Spinal cord (tissue), 10 donors: ENCODE results near the gene LIME1. TPM values are rescaled to one million over a fixed set of nuclear protein-coding genes. Genes with fewer than 3 reads are reported as not detected.
A peak's percentile ranks its signal among the peaks of the same experiment; 100 is the strongest.
"Not testable (repeated sequence)": the region's sequence is repeated elsewhere in the genome, so short reads cannot be mapped to it uniquely, and the experiment has no call there.

Source experiments
- DNase-seq, 6 donors: peaks; one replicate each; pipeline versions ENCODE4 v3.0.0 to v3.0.0-alpha.2; 2013 to 2015; ENCODE audit warnings: low spot score in 6 of 6, low read depth in 4 of 6
- H3K27ac ChIP-seq: one replicate; pipeline ENCODE4 v1.5.1; 2013; ENCODE audit warnings: low read depth, low read length, control low read depth
- H3K27me3 ChIP-seq: one replicate; pipeline ENCODE4 v1.6.1; 2013; ENCODE audit warnings: low read length; ENCODE audit not compliant: control insufficient read depth, insufficient read depth
- H3K36me3 ChIP-seq: one replicate; pipeline ENCODE4 v1.6.1; 2013; ENCODE audit warnings: low read length; ENCODE audit not compliant: control insufficient read depth, insufficient read depth
- H3K4me1 ChIP-seq: one replicate; pipeline ENCODE4 v1.6.1; 2013; ENCODE audit warnings: low read length; ENCODE audit not compliant: control insufficient read depth, insufficient read depth
- H3K4me3 ChIP-seq: one replicate; pipeline ENCODE4 v1.5.1; 2013; ENCODE audit warnings: low read depth, low read length, control low read depth
- H3K9me3 ChIP-seq: one replicate; pipeline ENCODE4 v1.6.1; 2013; ENCODE audit warnings: low read length; ENCODE audit not compliant: control insufficient read depth, insufficient read depth
- WGBS: methylation state at CpG from one replicate; pipeline ENCODE4 v1.1.5; 2013; ENCODE audit warnings: missing lambda C conversion rate; ENCODE audit not compliant: insufficient coverage; 5-methylcytosine and 5-hydroxymethylcytosine counted together
- polyA plus RNA-seq, 2 donors: library from polyadenylated mRNA; unstranded; fragments of 120-200 nt; gene quantifications; one replicate each; pipeline ENCODE4 v1.2.1, GENCODE V29; 2013; ENCODE audit not compliant: insufficient read length in 2 of 2
- total RNA-seq, 2 donors: library from RNA; depleted of rRNA in 1 of 2; stranded (reverse); fragments of 120-200 nt in 1 of 2; fragments of >200 nt in 1 of 2; gene quantifications; one replicate each; pipeline versions ENCODE4 v1.2.3 to v1.2.4, GENCODE V29; 2013 to 2014
- donor health status: healthy.

The LIME1 gene
- total and polyA plus RNA-seq, 4 donors, result 2.5 to 24.5 (median 14.7) TPM

- Histone ChIP-seq H3K4me3 (no peak overlapping the region), H3K27ac (no peak overlapping the region), H3K4me1 (peaks cover 20% of the 10 kb centered on the region), H3K9me3 (no peaks in the 10 kb centered on the region), H3K36me3 (peaks cover 38% of the 10 kb centered on the region), H3K27me3 (no peaks in the 10 kb centered on the region)
- DNase-seq, result no peak
- 78% methylated on average over 20 of the region's 20 CpGs for WGBS
Measured at GRCh38 chr20:63772781-63773518, 36.5 kb downstream of the LIME1 start.

GRCh38 chr20:63773571-63774241 is 37.2 kb downstream of the LIME1 start:
- DNase-seq, result no peak
- H3K27ac ChIP-seq, result no peak overlapping the region
- H3K4me1 ChIP-seq, result peaks cover 20% of the 10 kb centered on the region
- 94% methylated on average over 22 of the region's 33 CpGs for whole genome bisulfite sequencing
- H3K27me3 ChIP-seq, result no peaks in the 10 kb centered on the region
- peaks cover 36% of the 10 kb centered on the region for H3K36me3 ChIP-seq
- no peaks in the 10 kb centered on the region for H3K9me3 ChIP-seq
- no peak overlapping the region for H3K4me3 ChIP-seq

- peaks cover 20% of the 10 kb centered on the region for H3K4me1 ChIP-seq
Measured at GRCh38 chr20:63774306-63774705, 37.8 kb downstream of the LIME1 start.

GRCh38 chr20:63775096-63775978 is 38.9 kb downstream of the LIME1 start:
- peak overlapping the region; percentile 17 for H3K4me3 ChIP-seq
- 11% methylated on average over 59 of the region's 67 CpGs for WGBS
- H3K27ac ChIP-seq, result no peak overlapping the region
- peaks cover 20% of the 10 kb centered on the region for H3K4me1 ChIP-seq
- H3K27me3 ChIP-seq, result no peaks in the 10 kb centered on the region
- no peaks in the 10 kb centered on the region for H3K9me3 ChIP-seq
- peak in 5 of 6 donors; percentile 71 to 95 (median 77) for DNase-seq
- peaks cover 24% of the 10 kb centered on the region for H3K36me3 ChIP-seq

More at GRCh38 chr20:63774306-63774705, 37.8 kb downstream of the LIME1 start:
- Histone ChIP-seq H3K27ac (no peak overlapping the region), H3K4me3 (no peak overlapping the region), H3K9me3 (no peaks in the 10 kb centered on the region), H3K27me3 (no peaks in the 10 kb centered on the region), H3K36me3 (peaks cover 30% of the 10 kb centered on the region)
- peak in 1 of 6 donors; percentile 37 for DNase-seq
- WGBS, result 73% methylated on average over 10 of the region's 15 CpGs

- 96% methylated on average over 16 of the region's 23 CpGs for WGBS
- not testable (repeated sequence) for H3K4me3 ChIP-seq, H3K27me3 ChIP-seq, DNase-seq, H3K9me3 ChIP-seq, H3K27ac ChIP-seq
- Histone ChIP-seq H3K4me1 (peaks cover 20% of the 10 kb centered on the region), H3K36me3 (peaks cover 13% of the 10 kb centered on the region)
Measured at GRCh38 chr20:63776875-63777274, 40.4 kb downstream of the LIME1 start.

GRCh38 chr20:63777614-63778013 is 41.1 kb downstream of the LIME1 start:
- Histone ChIP-seq H3K4me3 (no peak overlapping the region), H3K27ac (no peak overlapping the region), H3K36me3 (peaks cover 16% of the 10 kb centered on the region), H3K27me3 (no peaks in the 10 kb centered on the region), H3K4me1 (peaks cover 20% of the 10 kb centered on the region), H3K9me3 (no peaks in the 10 kb centered on the region)
- DNase-seq, result no peak
- 95% methylated on average over 3 of the region's 13 CpGs for WGBS

GRCh38 chr20:63778034-63778752 is 41.7 kb downstream of the LIME1 start:
- H3K27me3 ChIP-seq, result no peaks in the 10 kb centered on the region
- H3K4me3 ChIP-seq, result no peak overlapping the region
- no peak overlapping the region for H3K27ac ChIP-seq
- DNase-seq, result no peak
- peaks cover 20% of the 10 kb centered on the region for H3K4me1 ChIP-seq
- no peaks in the 10 kb centered on the region for H3K9me3 ChIP-seq
- WGBS, result 71% methylated on average over 15 of the region's 19 CpGs
- H3K36me3 ChIP-seq, result peaks cover 15% of the 10 kb centered on the region

- Histone ChIP-seq H3K36me3 (peaks cover 10% of the 10 kb centered on the region), H3K4me1 (peaks cover 20% of the 10 kb centered on the region), H3K27me3 (no peaks in the 10 kb centered on the region), H3K27ac (no peak overlapping the region), H3K9me3 (no peaks in the 10 kb centered on the region), H3K4me3 (no peak overlapping the region)
- DNase-seq, result no peak
- 87% methylated on average over 4 of the region's 9 CpGs for WGBS
Measured at GRCh38 chr20:63778857-63779256, 42.4 kb downstream of the LIME1 start.

GRCh38 chr20:63781181-63781580 is 44.7 kb downstream of the LIME1 start:
- H3K9me3 ChIP-seq, result no peaks in the 10 kb centered on the region
- peaks cover 7% of the 10 kb centered on the region for H3K36me3 ChIP-seq
- H3K4me3 ChIP-seq, result no peak overlapping the region
- H3K27me3 ChIP-seq, result no peaks in the 10 kb centered on the region
- H3K4me1 ChIP-seq, result peaks cover 14% of the 10 kb centered on the region
- no peak for DNase-seq
- H3K27ac ChIP-seq, result no peak overlapping the region
- WGBS, result 96% methylated on average over 14 of the region's 14 CpGs
